GM18498 (cell line): Measurements from ENCODE around the gene LAMP1.
A peak's percentile ranks its signal among the peaks of the same experiment; 100 is the strongest.
"Not testable (repeated sequence)": the region's sequence is repeated elsewhere in the genome, so short reads cannot be mapped to it uniquely, and the experiment has no call there.

Source experiments
- ATAC-seq: cut with Tn5 transposase; IDR thresholded peaks from one replicate; pipeline ENCODE4 v1.9.1; 2021; ENCODE audit warnings: mild to moderate bottlenecking, moderate library complexity; ENCODE audit not compliant: unreplicated experiment

The LAMP1 gene

GRCh38 chr13:113296823-113297369 lies at the start of gene LAMP1:
Gene LAMP1, plus strand, starts transcription at chr13:113297239. Its CDS starts 196 bp downstream, at chr13:113297435.
- ATAC-seq = peak; percentile 85

GRCh38 chr13:113252516-113253095 lies 44.4 kb upstream of the LAMP1 start:
- ATAC-seq = no peak

GRCh38 chr13:113257908-113258307 lies 39.1 kb upstream of the LAMP1 start:
- ATAC-seq = not testable (repeated sequence)

- ATAC-seq = no peak
Measured at GRCh38 chr13:113258321-113259054, 38.6 kb upstream of the LAMP1 start.

GRCh38 chr13:113260996-113261395 lies 36.0 kb upstream of the LAMP1 start:
- no peak for ATAC-seq

- ATAC-seq = not testable (repeated sequence)
Measured at GRCh38 chr13:113263016-113263415, 34.0 kb upstream of the LAMP1 start.

- ATAC-seq = no peak
Measured at GRCh38 chr13:113267642-113268405, 29.2 kb upstream of the LAMP1 start.

- no peak for ATAC-seq
Measured at GRCh38 chr13:113272031-113272430, 25.0 kb upstream of the LAMP1 start.

GRCh38 chr13:113272701-113273181 lies 24.3 kb upstream of the LAMP1 start:
- ATAC-seq = no peak

- no peak for ATAC-seq
Measured at GRCh38 chr13:113273321-113273720, 23.7 kb upstream of the LAMP1 start.

GRCh38 chr13:113273851-113274590 lies 23.0 kb upstream of the LAMP1 start:
- no peak for ATAC-seq

GRCh38 chr13:113274721-113275120 lies 22.3 kb upstream of the LAMP1 start:
- no peak for ATAC-seq

GRCh38 chr13:113275387-113275786 lies 21.7 kb upstream of the LAMP1 start:
- peak; percentile 55 for ATAC-seq

- ATAC-seq = no peak
Measured at GRCh38 chr13:113280126-113280525, 16.9 kb upstream of the LAMP1 start.

- no peak for ATAC-seq
Measured at GRCh38 chr13:113283904-113284303, 13.1 kb upstream of the LAMP1 start.

GRCh38 chr13:113288880-113289279 lies 8.2 kb upstream of the LAMP1 start:
- ATAC-seq = no peak

GRCh38 chr13:113291129-113291528 lies 5.9 kb upstream of the LAMP1 start:
- ATAC-seq = no peak

GRCh38 chr13:113292021-113292862 lies 4.8 kb upstream of the LAMP1 start:
- no peak for ATAC-seq

GRCh38 chr13:113293686-113294085 lies 3.4 kb upstream of the LAMP1 start:
- no peak for ATAC-seq

GRCh38 chr13:113295776-113296175 lies 1.3 kb upstream of the LAMP1 start:
- ATAC-seq = no peak
